ENCODE measurements around the gene ELAVL2.

The ELAVL2 gene

DNA sequence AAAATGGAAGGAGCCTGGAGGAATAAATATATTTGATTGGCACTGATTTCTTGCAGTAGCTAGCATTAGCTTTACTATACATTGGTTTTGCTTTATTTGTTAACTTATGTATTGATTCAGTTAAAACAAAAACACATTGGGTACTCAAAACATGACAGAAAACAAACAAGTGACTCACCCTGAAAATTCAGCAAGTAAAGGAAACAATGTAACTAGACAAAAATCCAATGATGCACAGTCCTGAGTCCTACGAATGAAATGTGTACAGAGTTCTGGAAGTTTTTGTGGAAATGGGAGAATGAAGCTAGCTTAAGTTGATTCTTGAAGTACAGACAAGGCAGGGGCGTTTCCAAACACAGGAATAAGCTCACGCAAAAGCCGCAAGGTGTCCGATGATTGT, 175.0 kb downstream of the ELAVL2 start:
- no peak for DNase-seq (ENCODE audit: low read depth in 1 of 2, low spot score in 1 of 2)
- TF ChIP-seq, protein P1, sequence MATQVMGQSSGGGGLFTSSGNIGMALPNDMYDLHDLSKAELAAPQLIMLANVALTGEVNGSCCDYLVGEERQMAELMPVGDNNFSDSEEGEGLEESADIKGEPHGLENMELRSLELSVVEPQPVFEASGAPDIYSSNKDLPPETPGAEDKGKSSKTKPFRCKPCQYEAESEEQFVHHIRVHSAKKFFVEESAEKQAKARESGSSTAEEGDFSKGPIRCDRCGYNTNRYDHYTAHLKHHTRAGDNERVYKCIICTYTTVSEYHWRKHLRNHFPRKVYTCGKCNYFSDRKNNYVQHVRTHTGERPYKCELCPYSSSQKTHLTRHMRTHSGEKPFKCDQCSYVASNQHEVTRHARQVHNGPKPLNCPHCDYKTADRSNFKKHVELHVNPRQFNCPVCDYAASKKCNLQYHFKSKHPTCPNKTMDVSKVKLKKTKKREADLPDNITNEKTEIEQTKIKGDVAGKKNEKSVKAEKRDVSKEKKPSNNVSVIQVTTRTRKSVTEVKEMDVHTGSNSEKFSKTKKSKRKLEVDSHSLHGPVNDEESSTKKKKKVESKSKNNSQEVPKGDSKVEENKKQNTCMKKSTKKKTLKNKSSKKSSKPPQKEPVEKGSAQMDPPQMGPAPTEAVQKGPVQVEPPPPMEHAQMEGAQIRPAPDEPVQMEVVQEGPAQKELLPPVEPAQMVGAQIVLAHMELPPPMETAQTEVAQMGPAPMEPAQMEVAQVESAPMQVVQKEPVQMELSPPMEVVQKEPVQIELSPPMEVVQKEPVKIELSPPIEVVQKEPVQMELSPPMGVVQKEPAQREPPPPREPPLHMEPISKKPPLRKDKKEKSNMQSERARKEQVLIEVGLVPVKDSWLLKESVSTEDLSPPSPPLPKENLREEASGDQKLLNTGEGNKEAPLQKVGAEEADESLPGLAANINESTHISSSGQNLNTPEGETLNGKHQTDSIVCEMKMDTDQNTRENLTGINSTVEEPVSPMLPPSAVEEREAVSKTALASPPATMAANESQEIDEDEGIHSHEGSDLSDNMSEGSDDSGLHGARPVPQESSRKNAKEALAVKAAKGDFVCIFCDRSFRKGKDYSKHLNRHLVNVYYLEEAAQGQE (IDR thresholded peaks at IDR 0.05; ENCODE audit: insufficient replicate concordance, low read depth), result no peak
- TF ChIP-seq SPI1 (IDR thresholded peaks at IDR 0.05; ENCODE audit: borderline replicate concordance, low read depth) (no peak), POLR2AphosphoS5 (IDR thresholded peaks at IDR 0.05; ENCODE audit: low read depth) (no peak), GABPA (IDR thresholded peaks at IDR 0.05; ENCODE audit: low read depth) (no peak)
- TF ChIP-seq, protein P2, sequence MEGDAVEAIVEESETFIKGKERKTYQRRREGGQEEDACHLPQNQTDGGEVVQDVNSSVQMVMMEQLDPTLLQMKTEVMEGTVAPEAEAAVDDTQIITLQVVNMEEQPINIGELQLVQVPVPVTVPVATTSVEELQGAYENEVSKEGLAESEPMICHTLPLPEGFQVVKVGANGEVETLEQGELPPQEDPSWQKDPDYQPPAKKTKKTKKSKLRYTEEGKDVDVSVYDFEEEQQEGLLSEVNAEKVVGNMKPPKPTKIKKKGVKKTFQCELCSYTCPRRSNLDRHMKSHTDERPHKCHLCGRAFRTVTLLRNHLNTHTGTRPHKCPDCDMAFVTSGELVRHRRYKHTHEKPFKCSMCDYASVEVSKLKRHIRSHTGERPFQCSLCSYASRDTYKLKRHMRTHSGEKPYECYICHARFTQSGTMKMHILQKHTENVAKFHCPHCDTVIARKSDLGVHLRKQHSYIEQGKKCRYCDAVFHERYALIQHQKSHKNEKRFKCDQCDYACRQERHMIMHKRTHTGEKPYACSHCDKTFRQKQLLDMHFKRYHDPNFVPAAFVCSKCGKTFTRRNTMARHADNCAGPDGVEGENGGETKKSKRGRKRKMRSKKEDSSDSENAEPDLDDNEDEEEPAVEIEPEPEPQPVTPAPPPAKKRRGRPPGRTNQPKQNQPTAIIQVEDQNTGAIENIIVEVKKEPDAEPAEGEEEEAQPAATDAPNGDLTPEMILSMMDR (IDR thresholded peaks at IDR 0.05; ENCODE audit: insufficient read depth, low read length), result no peak
- no peak overlapping the region for H3K4me3 ChIP-seq (replicated peaks; ENCODE audit: insufficient read depth, low read length)

DNA sequence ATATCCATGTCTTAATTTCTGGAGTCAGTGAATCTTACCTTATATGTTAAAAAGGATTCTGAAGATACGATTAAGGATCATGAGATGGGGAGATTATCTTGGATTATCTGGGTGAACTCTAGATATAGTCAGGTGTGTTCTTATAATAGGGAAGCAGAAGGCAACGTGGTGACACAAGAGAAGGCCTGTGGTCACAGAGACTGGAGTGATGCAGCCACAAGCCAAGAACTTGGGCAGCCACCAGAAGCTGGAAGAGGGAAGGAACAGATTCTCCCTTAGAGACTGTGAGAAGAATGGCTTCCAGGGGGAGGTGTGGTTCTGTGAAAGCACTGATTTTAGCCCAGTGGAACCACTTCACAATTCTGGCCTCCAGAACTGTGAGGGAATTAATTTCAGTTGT, 177.4 kb downstream of the ELAVL2 start:
- H3K4me3 ChIP-seq (replicated peaks; ENCODE audit: insufficient read depth, low read length), result no peak overlapping the region
- TF ChIP-seq, protein P1 (IDR thresholded peaks at IDR 0.05; ENCODE audit: insufficient replicate concordance, low read depth), result no peak
- no peak for TF ChIP-seq GABPA (IDR thresholded peaks at IDR 0.05; ENCODE audit: low read depth)
- TF ChIP-seq POLR2AphosphoS5 (IDR thresholded peaks at IDR 0.05; ENCODE audit: low read depth), result no peak
- TF ChIP-seq, protein P2 (IDR thresholded peaks at IDR 0.05; ENCODE audit: insufficient read depth, low read length), result no peak
- TF ChIP-seq SPI1 (IDR thresholded peaks at IDR 0.05; ENCODE audit: borderline replicate concordance, low read depth), result no peak
- no peaks in the 10 kb centered on the region for H3K27me3 ChIP-seq (ENCODE audit: insufficient read depth, poor library complexity, severe bottlenecking)
- no peak for DNase-seq (ENCODE audit: low read depth in 1 of 2, low spot score in 1 of 2)
- H3K27ac ChIP-seq (replicated peaks), result no peak overlapping the region

More for the DNA sequence above, 175.0 kb downstream of the ELAVL2 start:
- Histone ChIP-seq H3K27ac (replicated peaks) (no peak overlapping the region), H3K27me3 (ENCODE audit: insufficient read depth, poor library complexity, severe bottlenecking) (no peaks in the 10 kb centered on the region)

DNA sequence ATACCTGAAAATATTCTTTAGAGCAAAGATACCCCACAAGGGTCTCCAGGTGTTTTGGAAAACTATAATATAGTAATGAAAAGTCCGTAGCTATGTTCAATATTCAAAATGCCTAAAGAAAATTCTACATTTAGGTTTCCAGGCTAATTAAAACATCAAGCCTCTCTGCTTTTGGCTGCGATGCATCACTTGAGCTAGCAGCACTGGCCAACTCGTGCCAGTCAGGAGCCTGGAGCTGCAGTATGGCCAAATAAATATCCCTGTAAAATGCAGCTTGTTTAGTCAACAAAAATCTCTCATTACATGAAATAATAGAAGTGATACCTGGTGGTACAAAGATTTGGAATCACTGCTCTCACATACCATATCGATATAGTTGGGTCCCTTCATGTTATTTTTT, 181.1 kb downstream of the ELAVL2 start:
- Histone ChIP-seq H3K4me3 (replicated peaks; ENCODE audit: insufficient read depth, low read length) (no peak overlapping the region), H3K27ac (replicated peaks) (no peak overlapping the region), H3K27me3 (ENCODE audit: insufficient read depth, poor library complexity, severe bottlenecking) (no peaks in the 10 kb centered on the region)
- no peak for DNase-seq (ENCODE audit: low read depth in 1 of 2, low spot score in 1 of 2)
- TF ChIP-seq, protein P2 (IDR thresholded peaks at IDR 0.05; ENCODE audit: insufficient read depth, low read length), result no peak
- TF ChIP-seq POLR2AphosphoS5 (IDR thresholded peaks at IDR 0.05; ENCODE audit: low read depth) (no peak), SPI1 (IDR thresholded peaks at IDR 0.05; ENCODE audit: borderline replicate concordance, low read depth) (no peak), GABPA (IDR thresholded peaks at IDR 0.05; ENCODE audit: low read depth) (no peak)
- TF ChIP-seq, protein P1 (IDR thresholded peaks at IDR 0.05; ENCODE audit: insufficient replicate concordance, low read depth), result no peak

All from HL-60 (cell line).